22Rv1 (cell line): ENCODE data around the gene LMTK3.

Source experiments
- ZFX ChIP-seq: fragments of 450-650 bp; IDR thresholded peaks from 2 replicates; pipeline ENCODE4 v1.6.1; 2017; ENCODE audit warnings: antibody characterized with exemption, borderline replicate concordance
- TF ChIP-seq, protein P1 (sequence below): fragments of 450-650 bp; IDR thresholded peaks from 2 replicates; pipeline ENCODE4 v1.5.1; 2017; ENCODE audit warnings: mild to moderate bottlenecking

DNA sequence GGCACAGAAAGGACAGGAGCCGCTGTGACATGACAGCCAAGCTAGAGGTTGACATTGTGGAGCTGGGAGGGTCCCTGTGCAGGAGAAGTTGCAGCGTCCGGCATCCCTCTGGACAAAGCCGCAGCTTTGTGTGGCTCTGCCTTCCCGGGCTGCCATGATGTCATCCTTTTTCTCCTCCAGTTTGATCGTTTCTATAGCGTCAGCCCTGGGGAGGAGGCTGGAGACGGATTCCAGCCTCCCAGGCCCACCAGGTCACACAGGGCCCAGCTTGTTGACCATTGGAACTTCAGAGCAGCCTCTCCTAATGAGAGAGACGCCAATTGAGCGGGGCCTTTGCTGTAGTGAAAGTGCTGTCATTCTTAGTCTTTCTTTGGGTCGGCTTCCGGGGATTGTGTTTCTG, 60.0 kb downstream of the LMTK3 start:
- TF ChIP-seq, protein P1, sequence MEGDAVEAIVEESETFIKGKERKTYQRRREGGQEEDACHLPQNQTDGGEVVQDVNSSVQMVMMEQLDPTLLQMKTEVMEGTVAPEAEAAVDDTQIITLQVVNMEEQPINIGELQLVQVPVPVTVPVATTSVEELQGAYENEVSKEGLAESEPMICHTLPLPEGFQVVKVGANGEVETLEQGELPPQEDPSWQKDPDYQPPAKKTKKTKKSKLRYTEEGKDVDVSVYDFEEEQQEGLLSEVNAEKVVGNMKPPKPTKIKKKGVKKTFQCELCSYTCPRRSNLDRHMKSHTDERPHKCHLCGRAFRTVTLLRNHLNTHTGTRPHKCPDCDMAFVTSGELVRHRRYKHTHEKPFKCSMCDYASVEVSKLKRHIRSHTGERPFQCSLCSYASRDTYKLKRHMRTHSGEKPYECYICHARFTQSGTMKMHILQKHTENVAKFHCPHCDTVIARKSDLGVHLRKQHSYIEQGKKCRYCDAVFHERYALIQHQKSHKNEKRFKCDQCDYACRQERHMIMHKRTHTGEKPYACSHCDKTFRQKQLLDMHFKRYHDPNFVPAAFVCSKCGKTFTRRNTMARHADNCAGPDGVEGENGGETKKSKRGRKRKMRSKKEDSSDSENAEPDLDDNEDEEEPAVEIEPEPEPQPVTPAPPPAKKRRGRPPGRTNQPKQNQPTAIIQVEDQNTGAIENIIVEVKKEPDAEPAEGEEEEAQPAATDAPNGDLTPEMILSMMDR: no peak
- TF ChIP-seq ZFX: no peak
